Measurements from ENCODE around the gene GLRA2.

The GLRA2 gene

DNA sequence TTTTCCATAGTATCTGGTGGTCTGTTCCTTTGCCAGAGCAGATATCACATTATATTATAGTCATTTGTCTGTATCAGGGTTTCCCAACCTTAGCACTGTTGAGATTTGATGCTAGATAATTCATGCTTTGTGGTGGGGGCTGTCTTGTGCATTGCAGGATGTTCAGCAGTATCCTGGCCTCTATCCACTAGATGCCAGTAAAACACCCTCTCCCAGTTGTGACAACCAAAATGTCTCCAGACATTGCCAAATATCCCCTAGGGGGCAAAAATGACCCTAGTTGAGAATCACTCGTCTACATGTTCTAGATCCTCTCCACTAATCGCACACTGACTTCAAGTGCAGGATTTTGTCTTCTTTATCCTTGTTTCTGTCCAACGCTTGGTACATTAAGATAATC, 182.8 kb downstream of the GLRA2 start:
- DNase-seq: no peak

DNA sequence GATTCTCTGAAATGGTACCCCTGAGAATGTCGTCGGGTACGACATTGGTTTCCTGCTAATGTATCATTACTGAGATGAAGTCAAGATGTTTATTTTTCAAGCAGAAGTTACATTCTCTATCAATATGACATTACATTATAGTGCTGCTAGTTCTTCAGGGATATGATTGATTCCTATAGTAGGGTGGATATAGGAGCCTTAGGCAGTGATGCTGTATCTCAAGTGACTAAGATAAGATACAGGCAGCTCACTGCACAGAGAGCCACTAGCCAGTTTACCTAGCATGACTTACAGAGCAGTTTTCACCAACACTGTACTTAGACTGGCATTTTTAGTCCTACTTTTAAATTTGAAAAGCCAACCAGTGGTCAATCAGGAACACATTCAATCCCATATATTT, 188.6 kb downstream of the GLRA2 start:
- DNase-seq: no peak

DNA sequence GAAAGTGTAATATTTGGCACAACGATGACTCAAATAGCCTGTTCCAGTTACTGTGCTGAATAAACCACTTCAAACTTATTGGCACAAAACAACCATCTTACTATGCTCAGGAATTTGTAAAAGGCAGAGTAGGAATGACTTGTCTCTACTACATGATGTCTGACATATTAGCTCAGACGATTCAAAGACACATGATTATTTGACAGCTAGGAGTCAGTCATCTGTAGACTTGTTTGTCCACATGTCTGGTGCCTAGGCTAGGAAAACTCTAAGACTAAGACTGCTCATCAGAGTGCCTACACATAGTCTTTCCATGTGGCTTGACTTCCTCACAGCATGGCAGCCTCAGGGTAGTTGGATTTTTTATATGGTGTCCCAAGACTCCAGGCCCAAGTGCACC, 189.1 kb downstream of the GLRA2 start:
- DNase-seq: no peak

DNA sequence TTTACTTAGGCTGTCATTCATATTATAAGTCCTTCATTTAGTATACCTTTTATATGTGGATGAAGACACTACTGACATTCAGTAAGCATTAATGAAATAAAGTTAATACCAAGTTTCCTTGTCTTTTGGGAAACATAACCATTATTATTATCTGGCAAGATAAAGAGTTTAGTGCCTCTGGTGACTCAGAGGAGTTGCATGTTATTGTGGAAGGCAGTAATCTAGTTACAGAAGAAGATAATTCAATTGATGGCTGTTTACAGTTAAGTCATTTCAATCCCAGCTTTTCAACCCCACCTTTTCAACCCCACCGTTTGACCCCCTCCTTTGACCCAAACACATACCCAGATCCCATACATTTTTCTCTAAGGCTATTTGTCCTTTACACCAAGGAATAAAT, 199.7 kb downstream of the GLRA2 start:
- DNase-seq: no peak

DNA sequence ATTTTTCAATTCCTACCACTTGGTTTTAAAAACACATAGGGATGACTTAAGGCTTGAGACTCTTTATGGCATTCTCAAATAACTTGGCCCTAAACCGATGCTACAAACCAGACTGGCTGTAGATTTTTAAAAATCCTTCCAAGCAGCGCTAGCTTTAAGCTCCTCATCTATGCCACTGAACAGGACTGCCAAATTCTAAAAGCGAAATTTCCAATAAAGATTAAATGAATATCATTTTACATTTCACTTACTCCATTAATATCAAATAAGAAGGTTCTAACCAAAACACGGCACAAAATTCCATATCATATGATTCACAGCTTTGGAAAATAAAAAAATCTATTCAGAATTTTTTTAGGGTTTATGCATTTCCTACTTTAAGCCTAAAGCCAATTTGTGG, 209.3 kb downstream of the GLRA2 start:
- no peak for DNase-seq

DNA sequence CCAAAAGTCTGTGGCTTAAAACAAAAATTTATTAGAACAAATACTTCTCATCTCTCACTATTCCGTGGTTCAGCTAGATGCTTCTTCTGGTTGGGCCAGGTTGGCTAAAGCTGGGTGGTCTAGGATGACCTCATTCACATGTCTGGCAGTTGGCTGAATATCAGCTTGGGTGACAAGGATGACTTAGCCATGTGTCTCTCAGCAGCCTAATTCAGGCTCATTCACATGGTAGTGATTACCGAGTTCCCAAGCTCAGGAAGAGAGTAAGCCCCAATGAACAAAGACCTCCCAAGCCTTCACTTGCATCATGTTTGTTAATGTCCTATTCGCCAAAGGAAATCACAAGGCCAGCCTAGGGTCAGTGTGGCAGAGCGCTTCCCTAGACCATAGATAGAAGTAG, 224.1 kb downstream of the GLRA2 start:
- no peak for DNase-seq

DNA sequence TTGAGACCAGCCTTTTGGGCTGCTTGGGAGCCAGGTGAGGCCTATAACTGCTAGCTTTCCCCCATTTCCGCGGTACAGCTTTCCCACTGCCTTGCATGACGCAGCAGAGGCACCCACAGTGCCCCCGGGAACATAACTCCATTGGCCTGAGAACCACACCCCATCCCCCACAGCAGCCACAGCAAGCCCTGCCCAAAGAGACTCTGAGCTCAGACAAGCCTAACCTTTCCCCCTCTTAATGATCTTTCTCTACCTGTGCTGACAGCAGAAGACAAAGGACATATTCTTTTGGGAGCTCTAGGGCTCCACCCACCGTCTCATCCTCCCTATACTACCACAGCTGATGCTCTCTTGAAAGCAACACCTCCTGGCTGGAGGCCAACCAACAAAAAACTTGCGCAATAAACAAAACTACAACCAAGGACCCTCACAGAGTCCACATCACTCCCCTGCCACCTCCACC, 228.7 kb downstream of the GLRA2 start:
- no peak for DNase-seq

DNA sequence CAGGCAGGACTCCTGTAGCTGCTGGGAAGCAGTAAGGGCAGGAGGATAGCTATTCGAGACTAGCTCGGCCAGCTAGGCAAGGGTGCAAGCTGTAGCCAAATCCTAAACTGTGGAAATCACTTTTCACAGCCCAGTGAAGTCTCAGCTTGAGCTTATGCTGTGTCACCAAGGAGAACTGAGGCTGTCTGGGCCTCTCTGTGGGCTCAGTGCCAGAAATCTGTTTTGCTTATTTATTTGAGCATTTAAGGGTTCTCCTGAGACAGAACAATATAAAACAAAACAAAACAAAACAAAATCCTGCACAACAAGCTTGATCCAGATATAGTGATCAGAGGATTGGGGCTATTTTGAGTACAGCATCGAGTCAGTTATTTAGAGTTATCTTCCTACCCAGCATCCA, 246.1 kb downstream of the GLRA2 start:
- DNase-seq: no peak

DNA sequence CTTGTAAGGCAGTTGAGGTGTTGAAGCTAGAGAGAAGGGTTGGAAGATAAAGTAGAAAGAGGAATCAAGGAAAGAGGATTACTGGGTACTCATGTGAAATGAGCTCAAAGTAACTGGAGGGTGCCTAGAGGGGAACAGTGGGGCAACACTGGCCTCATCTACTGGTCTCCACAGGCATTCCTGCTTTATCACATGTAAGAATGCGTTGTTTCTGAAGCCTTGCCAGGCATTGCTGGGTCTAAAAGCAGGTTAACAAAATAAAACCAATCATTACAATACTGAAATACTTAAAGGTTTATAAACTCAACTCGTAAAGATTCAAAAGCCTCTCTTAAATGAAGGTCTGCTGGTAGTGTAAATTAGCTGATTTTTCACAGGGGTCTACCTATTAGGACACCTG, 247.6 kb downstream of the GLRA2 start:
- no peak for DNase-seq

DNA sequence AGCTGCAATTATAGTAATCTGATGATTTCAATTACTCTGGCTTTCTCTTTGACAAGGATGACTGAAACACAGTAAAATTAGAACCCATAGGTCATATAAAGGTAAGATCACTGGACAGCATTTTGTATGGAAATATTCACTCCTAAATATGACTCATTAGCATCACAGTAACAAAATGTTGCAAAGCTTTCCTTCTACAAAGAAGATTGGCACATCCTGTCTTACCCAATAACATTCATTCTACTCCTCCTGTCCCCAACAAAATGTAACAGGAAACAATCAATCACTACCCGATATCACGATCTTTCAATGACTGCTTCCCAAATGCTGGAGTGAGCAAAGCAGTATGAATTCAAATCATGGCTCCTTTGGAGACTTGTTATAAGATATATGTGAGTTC, 248.2 kb downstream of the GLRA2 start:
- DNase-seq: no peak

DNA sequence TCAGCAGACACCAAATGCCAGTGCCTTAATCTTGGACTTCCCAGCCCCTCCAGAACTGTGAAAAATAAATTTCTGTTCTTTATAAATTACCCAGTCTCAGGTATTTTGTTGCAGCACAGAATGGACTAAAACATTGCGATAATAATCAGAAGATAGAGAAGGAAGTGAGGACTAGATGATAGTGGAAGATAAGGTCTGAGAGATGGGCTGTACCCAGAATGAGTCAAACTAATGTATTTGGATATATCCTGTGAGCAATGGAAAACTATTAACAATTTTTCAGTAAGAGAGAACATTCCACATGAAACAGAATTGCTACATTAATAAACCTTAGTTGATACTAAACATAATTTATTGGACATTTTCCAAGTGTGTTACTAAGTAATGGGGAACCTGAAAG, 250.2 kb downstream of the GLRA2 start:
- no peak for DNase-seq
